Naive thymus-derived CD4-positive, alpha-beta T cell (primary cell): ENCODE results near the gene IL2RG. TPM values are rescaled to one million over a fixed set of nuclear protein-coding genes. Genes with fewer than 3 reads are reported as not detected.

ENCODE experiments used
- ATAC-seq: fragments of 150-1000 bp; cut with Tn5 transposase; 2 replicates; pipeline ENCODE4 v1.10.0; 2021; ENCODE audit warnings: mild to moderate bottlenecking, moderate library complexity
- CTCF ChIA-PET: fragments of 350-600 bp; sonication (Branson Sonifier 250); formaldehyde crosslinking; loops from one replicate; lab custom pipeline; 2021; ENCODE audit warnings: antibody characterized with exemption; lab: Charles Lee
- POLR2A ChIA-PET: fragments of 350-600 bp; sonication (Branson Sonifier 250); formaldehyde crosslinking; loops from one replicate; lab custom pipeline; 2021; ENCODE audit warnings: antibody characterized with exemption, inconsistent platforms; lab: Charles Lee
- DNase-seq, 9 donors: peaks; one replicate each; pipeline versions ENCODE4 v3.0.0 to v3.0.0-alpha.2; 2020 to 2022; ENCODE audit warnings: mixed read lengths in 1 of 9
- H3K27ac ChIP-seq: one replicate; pipeline ENCODE4 v1.7.0; 2013; ENCODE audit warnings: mild to moderate bottlenecking, low read depth, low read length, moderate library complexity
- H3K27me3 ChIP-seq, 2 donors: one replicate each; pipeline ENCODE4 v1.7.0; 2013; ENCODE audit warnings: low read length in 2 of 2, mild to moderate bottlenecking in 2 of 2, moderate library complexity in 2 of 2; ENCODE audit not compliant: control insufficient read depth in 2 of 2, insufficient read depth in 2 of 2
- H3K36me3 ChIP-seq, 3 experiments: 1 replicate in 2 of 3; 2 replicates in 1 of 3; pipeline ENCODE4 v1.7.0; 2013; ENCODE audit warnings: low read length in 3 of 3, mild to moderate bottlenecking in 3 of 3, moderate library complexity in 1 of 3; ENCODE audit not compliant: insufficient read depth in 3 of 3, control insufficient read depth in 2 of 3
- H3K4me1 ChIP-seq, 2 donors: one replicate each; pipeline ENCODE4 v1.7.0; 2013; ENCODE audit warnings: low read length in 2 of 2, mild to moderate bottlenecking in 2 of 2, moderate library complexity in 1 of 2; ENCODE audit not compliant: control insufficient read depth in 2 of 2, insufficient read depth in 2 of 2
- H3K4me3 ChIP-seq: 2 replicates; pipeline ENCODE4 v1.7.0; 2013; ENCODE audit warnings: mild to moderate bottlenecking, low read length
- H3K9me3 ChIP-seq, 3 experiments: 1 replicate in 2 of 3; 2 replicates in 1 of 3; pipeline ENCODE4 v1.7.0; 2013; ENCODE audit warnings: low read length in 3 of 3; ENCODE audit not compliant: control insufficient read depth in 2 of 3
- H3K27ac Mint-ChIP-seq, 9 donors: one replicate each; pipeline ENCODE4 v1.8.0; 2020 to 2022; ENCODE audit warnings: mixed read lengths in 9 of 9, mild to moderate bottlenecking in 8 of 9, moderate library complexity in 5 of 9, inconsistent platforms in 2 of 9
- H3K27me3 Mint-ChIP-seq, 5 donors: one replicate each; pipeline ENCODE4 v1.8.0; 2021 to 2022; ENCODE audit warnings: mixed read lengths in 5 of 5, mild to moderate bottlenecking in 1 of 5
- H3K36me3 Mint-ChIP-seq, 5 donors: one replicate each; pipeline ENCODE4 v1.8.0; 2020 to 2022; ENCODE audit warnings: mixed read lengths in 5 of 5, mild to moderate bottlenecking in 3 of 5, inconsistent platforms in 1 of 5
- H3K4me1 Mint-ChIP-seq, 7 donors: one replicate each; pipeline ENCODE4 v1.8.0; 2020 to 2022; ENCODE audit warnings: mixed read lengths in 7 of 7, mild to moderate bottlenecking in 3 of 7, inconsistent platforms in 1 of 7
- H3K4me3 Mint-ChIP-seq, 10 donors: one replicate each; pipeline ENCODE4 v1.8.0; 2020 to 2022; ENCODE audit warnings: mild to moderate bottlenecking in 10 of 10, mixed read lengths in 10 of 10, moderate library complexity in 6 of 10, inconsistent platforms in 2 of 10
- H3K9me3 Mint-ChIP-seq, 11 donors: one replicate each; pipeline ENCODE4 v1.8.0; 2020 to 2022; ENCODE audit warnings: mixed read lengths in 11 of 11, mild to moderate bottlenecking in 4 of 11, inconsistent platforms in 1 of 11, moderate library complexity in 1 of 11
- intact Hi-C, 2 donors: fragments of 100-400 bp; cut with micrococcal nuclease; formaldehyde crosslinking; loops; one replicate each; pipeline ENCODE4 v1.15.1; 2023
- polyA plus RNA-seq, 2 donors: library from polyadenylated mRNA; unstranded; fragments of 300-500 nt; fragmentation: Illumina TruSeq; gene quantifications; one replicate each; pipeline ENCODE4 v1.2.3, GENCODE V29; 2021
- total RNA-seq, 6 experiments: library from RNA in 5 of 6; stranded (reverse) in 5 of 6; gene quantifications; 1 replicate in 5 of 6; 2 replicates in 1 of 6; pipeline ENCODE4 v1.2.3 and lab custom pipeline; 2021 to 2026

IL2RG gene
- total and polyA plus RNA-seq, 7 experiments from 2014 or later = 228 to 1,015 (median 330) TPM

DNA sequence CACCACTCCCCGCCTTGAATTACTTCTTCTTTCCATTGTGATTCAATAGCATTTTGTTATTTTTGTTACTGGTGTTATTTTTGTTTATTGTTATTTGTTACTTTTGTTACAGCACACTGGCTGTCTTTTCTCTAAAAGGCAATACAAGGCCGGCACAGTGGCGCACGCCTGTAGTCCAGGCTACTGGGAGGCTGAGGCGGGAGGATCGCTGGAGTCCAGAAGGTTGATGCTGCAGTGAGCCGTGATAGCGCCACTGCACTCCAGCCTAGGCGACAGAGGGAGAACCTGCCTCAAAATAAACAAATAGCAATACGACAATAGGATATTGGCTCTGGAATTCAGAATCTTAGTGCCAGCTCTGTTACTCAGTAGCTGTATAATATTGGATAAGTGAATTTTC, 6.0 kb upstream of the IL2RG start:
- CTCF ChIA-PET = interaction anchor here (0.6 to 3.0 kb wide), 6 partner anchors 9 to 25 kb away, joined by 3 to 15 read pairs (median 5); no protein-coding TSS in a partner anchor

DNA sequence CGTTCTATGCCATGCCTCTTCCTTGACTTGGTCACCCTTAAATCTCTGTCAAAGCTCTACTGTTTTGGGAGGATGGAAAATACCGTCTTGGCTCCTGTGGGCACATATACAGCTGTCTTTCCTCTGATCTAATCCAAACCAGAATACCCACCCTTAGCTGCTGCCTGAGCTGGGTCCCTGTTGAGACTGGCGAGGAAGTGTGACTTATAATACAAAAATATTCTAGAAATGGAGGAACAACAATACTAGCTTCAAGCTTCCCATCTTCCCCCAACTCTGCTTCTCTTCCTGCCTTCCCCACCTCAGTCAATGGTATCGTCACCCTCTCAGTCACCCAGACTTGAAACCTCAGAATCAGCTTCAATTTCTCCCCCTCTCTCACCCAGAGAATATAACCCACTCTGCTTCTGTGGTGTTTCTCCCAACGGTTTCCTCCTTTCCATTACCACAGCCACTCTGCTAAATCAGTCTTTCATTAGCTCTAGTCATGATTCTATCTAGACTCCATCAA, 599 bp upstream of the IL2RG start:
- CTCF ChIA-PET = interaction anchor here (1.0 to 1.7 kb wide), 4 partner anchors 10 to 18 kb away, joined by 3 to 23 read pairs (median 10); no protein-coding TSS in a partner anchor
- no peaks in the 10 kb centered on the region for H3K9me3 ChIP-seq
- H3K4me3 ChIP-seq = peak overlapping the region; percentile 80
- Mint-ChIP-seq H3K9me3 (peaks cover 0 to 6% (median 0%) of the 10 kb centered on the region in 11 donors), H3K27me3 (no peaks in the 10 kb centered on the region), H3K27ac (peak overlapping the region; percentile 96 to 100 (median 98)), H3K4me3 (peak overlapping the region; percentile 93 to 98 (median 98)), H3K36me3 (peaks cover 15 to 44% (median 32%) of the 10 kb centered on the region in 5 donors), H3K4me1 (peaks cover 20 to 62% (median 38%) of the 10 kb centered on the region in 7 donors)
- H3K27ac ChIP-seq = peak overlapping the region; percentile 96
- no peaks in the 10 kb centered on the region for H3K27me3 ChIP-seq
- peaks cover 9 to 20% (median 11%) of the 10 kb centered on the region in 3 experiments for H3K36me3 ChIP-seq
- POLR2A ChIA-PET = interaction anchor here (0.6 to 6.7 kb wide), 16 partner anchors 11 to 422 kb away, joined by 3 to 117 read pairs (median 8); partner anchors contain the start of genes FOXO4, NONO, OGT and SNX12
- ATAC-seq (peak; percentile 61), DNase-seq (peak in 3 of 9 donors; percentile 15 to 58 (median 57))
- peaks cover 27 to 33% of the 10 kb centered on the region in 2 donors for H3K4me1 ChIP-seq
- intact Hi-C loops = loop anchor here (1.0 to 10.0 kb wide), 8 partner anchors 9 to 423 kb away; partner anchors contain the start of genes OGT (in 2 of the 2), SNX12 (in 2 of the 2) and TAF1 (in 1 of the 2)

More for the DNA sequence above, 6.0 kb upstream of the IL2RG start:
- intact Hi-C loops = loop anchor here in 1 of 2 donors (10.0 kb wide), 1 partner anchor 417 kb away; the partner anchor contains the start of gene OGT
- Histone ChIP-seq H3K36me3 (peaks cover 0 to 20% (median 8%) of the 10 kb centered on the region in 3 experiments), H3K4me3 (no peak overlapping the region), H3K4me1 (peaks cover 16 to 20% of the 10 kb centered on the region in 2 donors), H3K9me3 (no peaks in the 10 kb centered on the region), H3K27ac (peak overlapping the region; percentile 93), H3K27me3 (no peaks in the 10 kb centered on the region)
- H3K4me3 Mint-ChIP-seq = peak overlapping the region in 9 of 10 donors; percentile 7 to 87 (median 36)
- peaks cover 0 to 2% (median 0%) of the 10 kb centered on the region in 11 donors for H3K9me3 Mint-ChIP-seq
- H3K27me3 Mint-ChIP-seq = no peaks in the 10 kb centered on the region
- H3K27ac Mint-ChIP-seq = peak overlapping the region in 8 of 9 donors; percentile 24 to 92 (median 84)
- ATAC-seq (no peak), DNase-seq (no peak)
- H3K36me3 Mint-ChIP-seq = peaks cover 0 to 10% (median 0%) of the 10 kb centered on the region in 5 donors
- POLR2A ChIA-PET = interaction anchor here (1.0 to 4.4 kb wide), 8 partner anchors 9 to 417 kb away, joined by 3 to 125 read pairs (median 13); partner anchors contain the start of genes CXorf65, FOXO4 and TAF1
- peaks cover 12 to 49% (median 29%) of the 10 kb centered on the region in 7 donors for H3K4me1 Mint-ChIP-seq

DNA sequence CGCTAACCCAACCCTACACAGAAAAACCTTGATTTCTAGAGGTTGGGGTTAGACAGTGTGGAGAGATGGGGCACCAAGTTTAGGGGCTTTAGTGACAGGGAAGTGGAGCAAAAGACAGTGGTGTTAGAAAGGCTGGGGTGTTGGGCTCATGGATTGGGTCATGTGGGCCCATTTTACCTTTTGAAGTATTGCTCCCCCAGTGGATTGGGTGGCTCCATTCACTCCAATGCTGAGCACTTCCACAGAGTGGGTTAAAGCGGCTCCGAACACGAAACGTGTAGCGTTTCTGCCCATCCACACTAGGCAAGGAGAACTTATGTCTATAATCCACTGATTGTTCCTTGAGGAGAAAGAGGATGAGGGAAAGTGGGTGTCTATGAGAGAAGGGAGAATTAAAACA, 2.3 kb downstream of the IL2RG start:
- Histone ChIP-seq H3K4me1 (peaks cover 46 to 56% of the 10 kb centered on the region in 2 donors), H3K4me3 (peak overlapping the region; percentile 80), H3K27ac (peak overlapping the region; percentile 96), H3K27me3 (no peaks in the 10 kb centered on the region), H3K36me3 (peaks cover 9 to 20% (median 11%) of the 10 kb centered on the region in 3 experiments), H3K9me3 (no peaks in the 10 kb centered on the region)
- peaks cover 0 to 7% (median 0%) of the 10 kb centered on the region in 11 donors for H3K9me3 Mint-ChIP-seq
- no peak for ATAC-seq
- H3K4me3 Mint-ChIP-seq = peak overlapping the region; percentile 93 to 98 (median 98)
- ChIA-PET POLR2A (interaction anchor here (1.0 to 1.9 kb wide), 4 partner anchors 9 to 425 kb away, joined by 3 to 27 read pairs (median 6); partner anchors contain the start of genes FOXO4 and MED12), CTCF (no interaction called here)
- no peaks in the 10 kb centered on the region for H3K27me3 Mint-ChIP-seq
- H3K4me1 Mint-ChIP-seq = peaks cover 39 to 79% (median 56%) of the 10 kb centered on the region in 7 donors
- H3K27ac Mint-ChIP-seq = peak overlapping the region; percentile 82 to 100 (median 98)
- DNase-seq = no peak
- intact Hi-C loops = no loop called here
- peaks cover 15 to 63% (median 42%) of the 10 kb centered on the region in 5 donors for H3K36me3 Mint-ChIP-seq

DNA sequence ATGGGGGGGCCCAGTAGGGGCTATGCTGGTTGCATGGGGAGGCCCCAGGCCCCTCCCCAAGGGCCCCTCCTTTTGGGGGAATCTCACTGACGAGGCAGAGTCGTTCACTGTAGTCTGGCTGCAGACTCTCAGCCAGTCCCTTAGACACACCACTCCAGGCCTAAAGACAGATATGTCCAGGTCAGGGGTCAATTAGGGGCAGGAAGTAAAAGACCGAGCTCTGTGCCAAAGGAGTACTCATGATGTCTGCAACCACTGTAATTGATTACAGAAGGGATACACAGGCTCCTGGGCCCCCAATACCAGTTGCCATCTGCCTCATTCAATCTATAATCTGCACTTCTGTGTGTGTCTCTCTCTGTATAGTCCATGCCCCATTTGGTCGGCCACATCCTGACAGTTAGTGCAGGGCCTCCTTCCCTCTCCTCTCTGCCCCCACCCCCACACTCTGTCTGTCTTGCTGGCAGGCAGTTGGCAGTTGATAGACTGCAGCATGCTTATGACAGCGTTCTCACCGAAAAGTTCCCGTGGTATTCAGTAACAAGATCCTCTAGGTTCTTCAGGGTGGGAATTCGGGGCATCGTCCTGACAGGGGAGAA, 3.5 kb downstream of the IL2RG start:
- DNase-seq (peak in 5 of 9 donors; percentile 38 to 61 (median 47)), ATAC-seq (no peak)
- Histone ChIP-seq H3K4me3 (peak overlapping the region; percentile 80), H3K27ac (peak overlapping the region; percentile 96), H3K36me3 (peaks cover 9 to 20% (median 11%) of the 10 kb centered on the region in 3 experiments), H3K9me3 (no peaks in the 10 kb centered on the region), H3K27me3 (no peaks in the 10 kb centered on the region), H3K4me1 (peaks cover 51 to 59% of the 10 kb centered on the region in 2 donors)
- POLR2A ChIA-PET = interaction anchor here (1.0 to 1.9 kb wide), 4 partner anchors 8 to 34 kb away, joined by 3 to 27 read pairs (median 6); partner anchors contain the start of genes FOXO4 and MED12
- H3K27ac Mint-ChIP-seq = peak overlapping the region; percentile 82 to 100 (median 98)
- CTCF ChIA-PET = interaction anchor here (1.2 kb wide), 1 partner anchor 8 kb away, joined by 4 read pairs; no protein-coding TSS in a partner anchor
- intact Hi-C loops = loop anchor here (1.0 kb wide), 1 partner anchor 10 kb away; the partner anchor contains the start of gene MED12 (in 2 of the 2)
- H3K36me3 Mint-ChIP-seq = peaks cover 15 to 66% (median 42%) of the 10 kb centered on the region in 5 donors
- H3K4me3 Mint-ChIP-seq = peak overlapping the region; percentile 93 to 98 (median 98)
- peaks cover 0 to 7% (median 0%) of the 10 kb centered on the region in 11 donors for H3K9me3 Mint-ChIP-seq
- no peaks in the 10 kb centered on the region for H3K27me3 Mint-ChIP-seq
- H3K4me1 Mint-ChIP-seq = peaks cover 39 to 83% (median 65%) of the 10 kb centered on the region in 7 donors

DNA sequence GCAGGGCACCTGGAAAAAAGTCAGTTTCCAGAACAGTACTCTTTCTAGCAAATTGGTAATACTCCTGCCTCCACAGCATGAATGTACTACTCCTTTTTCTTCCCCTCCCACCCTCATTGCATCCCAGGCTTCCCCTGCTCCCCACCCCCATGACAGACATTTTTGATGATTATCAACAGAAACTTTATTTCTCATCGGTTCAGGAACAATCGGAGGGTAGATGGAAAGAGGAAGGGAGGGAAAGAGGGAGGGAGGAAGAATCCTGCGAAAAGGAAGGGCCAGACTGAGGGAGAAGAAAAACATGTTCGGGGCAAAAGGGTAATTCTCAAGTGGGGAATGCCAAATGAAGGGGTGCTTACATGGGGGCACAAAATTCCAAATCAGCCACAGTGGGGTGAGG, 4.1 kb downstream of the IL2RG start:
- Mint-ChIP-seq H3K36me3 (peaks cover 15 to 66% (median 42%) of the 10 kb centered on the region in 5 donors), H3K27ac (peak overlapping the region; percentile 82 to 100 (median 98)), H3K4me1 (peaks cover 32 to 82% (median 65%) of the 10 kb centered on the region in 7 donors), H3K9me3 (peaks cover 0 to 5% (median 0%) of the 10 kb centered on the region in 11 donors), H3K27me3 (no peaks in the 10 kb centered on the region), H3K4me3 (peak overlapping the region; percentile 93 to 98 (median 98))
- intact Hi-C loops = no loop called here
- no peaks in the 10 kb centered on the region for H3K9me3 ChIP-seq
- DNase-seq = no peak
- H3K4me3 ChIP-seq = peak overlapping the region; percentile 80
- ChIA-PET CTCF (interaction anchor here (1.2 kb wide), 1 partner anchor 8 kb away, joined by 4 read pairs; no protein-coding TSS in a partner anchor), POLR2A (interaction anchor here (1.4 to 8.5 kb wide), 3 partner anchors 11 to 35 kb away, joined by 3 to 125 read pairs (median 27); partner anchors contain the start of gene MED12)
- no peak for ATAC-seq
- H3K36me3 ChIP-seq = peaks cover 9 to 20% (median 11%) of the 10 kb centered on the region in 3 experiments
- peak overlapping the region; percentile 96 for H3K27ac ChIP-seq
- H3K4me1 ChIP-seq = peaks cover 50 to 55% of the 10 kb centered on the region in 2 donors
- no peaks in the 10 kb centered on the region for H3K27me3 ChIP-seq
